HUES48 (cell line): ENCODE measurements around the gene CD2.

Experiments used
- H3K27ac ChIP-seq: one replicate; pipeline ENCODE4 v1.7.0; 2013; ENCODE audit warnings: low read depth, low read length, inconsistent platforms
- H3K27me3 ChIP-seq: 2 replicates; pipeline ENCODE4 v1.6.1; 2013; ENCODE audit warnings: mild to moderate bottlenecking, low read length; ENCODE audit not compliant: control insufficient read depth, insufficient read depth
- H3K36me3 ChIP-seq: 2 replicates; pipeline ENCODE4 v1.6.1; 2013; ENCODE audit warnings: low read length; ENCODE audit not compliant: control insufficient read depth, insufficient read depth
- H3K4me1 ChIP-seq: 2 replicates; pipeline ENCODE4 v1.6.1; 2013; ENCODE audit warnings: mild to moderate bottlenecking, low read length; ENCODE audit not compliant: control insufficient read depth, insufficient read depth
- H3K4me3 ChIP-seq: 2 replicates; pipeline ENCODE4 v1.5.1; 2013; ENCODE audit warnings: mild to moderate bottlenecking, low read depth, low read length
- H3K9ac ChIP-seq: 2 replicates; pipeline ENCODE4 v1.6.1; 2013; ENCODE audit warnings: mild to moderate bottlenecking, low read depth, low read length, moderate library complexity
- H3K9me3 ChIP-seq: 2 replicates; pipeline ENCODE4 v1.6.1; 2013; ENCODE audit warnings: low read length; ENCODE audit not compliant: control insufficient read depth, insufficient read depth

CD2 gene

DNA sequence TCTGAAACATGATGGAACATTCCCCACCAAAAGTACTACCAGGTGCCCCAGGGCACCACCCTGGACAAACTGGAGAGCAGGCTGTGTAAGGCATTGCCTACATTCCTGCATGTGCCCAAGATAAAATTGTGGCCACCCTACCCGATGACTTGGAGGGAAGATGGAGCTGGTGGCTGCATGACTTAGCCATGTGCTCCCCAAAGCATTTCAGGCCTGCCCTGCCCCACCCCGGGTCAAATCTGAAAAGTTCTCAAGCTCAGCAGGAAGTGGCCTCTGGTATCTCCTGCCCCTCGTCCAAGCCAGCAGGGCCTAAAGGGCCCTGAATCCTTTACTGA is 8.5 kb downstream of the CD2 start:
- H3K9me3 ChIP-seq: no peaks in the 10 kb centered on the region
- H3K27ac ChIP-seq: no peak overlapping the region
- H3K4me1 ChIP-seq: no peaks in the 10 kb centered on the region
- no peak overlapping the region for H3K9ac ChIP-seq
- no peaks in the 10 kb centered on the region for H3K27me3 ChIP-seq
- no peaks in the 10 kb centered on the region for H3K36me3 ChIP-seq
- H3K4me3 ChIP-seq: no peak overlapping the region

DNA sequence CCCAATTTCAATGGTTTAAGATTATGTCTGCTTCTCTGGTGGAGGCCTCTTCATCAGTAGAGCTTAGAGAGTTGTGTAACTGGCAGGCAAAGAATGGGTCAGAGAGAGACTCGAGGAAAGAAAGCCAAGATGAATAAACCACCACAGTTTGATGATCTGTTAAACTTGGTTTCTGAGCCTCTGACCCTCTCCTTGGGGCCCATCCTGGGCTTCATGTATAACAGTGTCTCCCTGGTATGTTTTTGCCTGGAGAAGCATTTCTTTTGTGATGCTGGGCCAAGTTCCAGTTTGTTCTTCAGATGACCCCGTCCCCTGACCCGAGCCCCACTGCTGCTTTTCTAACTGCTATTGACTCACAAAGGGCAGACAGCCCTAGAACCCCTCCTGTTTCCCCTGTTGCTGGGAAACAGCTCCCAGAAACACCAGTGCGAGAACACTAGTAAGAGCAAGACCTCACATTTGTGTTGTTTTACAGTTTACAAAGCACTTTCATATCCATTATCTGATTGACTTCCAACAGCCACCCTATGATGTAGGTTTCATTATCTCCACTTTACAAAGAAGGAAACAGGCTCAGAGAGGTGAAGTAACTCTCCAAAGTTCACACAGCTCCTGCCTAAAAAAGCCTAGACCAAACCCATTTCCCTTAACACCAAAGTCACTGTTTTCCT is 9.0 kb downstream of the CD2 start:
- Histone ChIP-seq H3K4me1 (no peaks in the 10 kb centered on the region), H3K27ac (no peak overlapping the region), H3K4me3 (no peak overlapping the region), H3K27me3 (no peaks in the 10 kb centered on the region), H3K36me3 (no peaks in the 10 kb centered on the region), H3K9me3 (no peaks in the 10 kb centered on the region), H3K9ac (no peak overlapping the region)

DNA sequence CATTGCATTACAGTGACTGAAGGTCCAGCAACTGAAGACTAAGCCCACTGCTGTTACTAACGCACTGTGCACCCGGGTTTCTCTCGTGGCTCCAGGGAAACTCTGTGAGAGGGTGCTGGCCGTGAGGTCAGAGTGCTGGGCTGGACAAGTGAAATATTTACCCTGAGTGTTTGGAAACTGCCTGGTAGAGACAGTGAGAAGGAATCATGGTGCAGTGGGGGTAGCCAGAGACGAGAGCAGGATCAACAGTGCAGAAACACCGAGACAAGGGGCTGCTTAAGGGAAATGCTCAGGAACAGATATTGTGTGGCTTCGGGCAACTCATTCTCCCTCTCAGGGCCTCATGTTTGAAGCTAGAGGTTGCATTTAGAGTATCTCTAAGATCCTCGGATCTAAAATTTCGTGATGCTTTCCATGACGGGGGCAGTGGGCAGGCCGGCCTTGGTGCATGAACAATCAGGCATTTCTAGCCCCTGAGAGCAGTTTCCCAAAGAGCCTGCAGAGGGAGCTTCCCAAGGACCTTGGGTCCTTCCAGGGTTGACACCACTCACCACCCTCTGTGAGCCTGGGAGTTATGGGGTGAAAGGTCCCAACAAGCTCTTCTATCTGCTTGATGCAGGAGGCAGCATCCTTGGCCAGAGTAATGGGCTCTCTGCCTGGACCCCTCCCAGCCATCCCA is 9.7 kb downstream of the CD2 start:
- Histone ChIP-seq H3K9ac (no peak overlapping the region), H3K27me3 (no peaks in the 10 kb centered on the region), H3K27ac (no peak overlapping the region), H3K36me3 (no peaks in the 10 kb centered on the region), H3K4me3 (no peak overlapping the region), H3K9me3 (no peaks in the 10 kb centered on the region), H3K4me1 (no peaks in the 10 kb centered on the region)

DNA sequence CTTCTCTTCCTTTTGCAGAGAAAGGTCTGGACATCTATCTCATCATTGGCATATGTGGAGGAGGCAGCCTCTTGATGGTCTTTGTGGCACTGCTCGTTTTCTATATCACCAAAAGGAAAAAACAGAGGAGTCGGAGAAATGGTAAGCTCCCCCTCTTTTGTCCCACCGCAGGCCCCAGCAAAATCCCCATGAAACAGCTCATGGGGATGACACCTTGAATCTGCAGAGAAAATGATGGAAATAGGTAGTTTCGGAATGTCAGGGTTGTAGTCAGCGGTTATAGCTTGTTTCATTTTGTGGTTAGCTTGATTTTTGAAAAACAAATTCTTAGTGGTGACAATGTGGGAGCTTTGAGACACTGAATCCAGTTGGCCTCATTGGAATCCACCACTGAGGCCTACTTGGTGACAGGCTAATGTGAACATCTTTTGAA is 10.3 kb downstream of the CD2 start:
- H3K4me3 ChIP-seq: no peak overlapping the region
- H3K27ac ChIP-seq: no peak overlapping the region
- H3K27me3 ChIP-seq: no peaks in the 10 kb centered on the region
- no peaks in the 10 kb centered on the region for H3K9me3 ChIP-seq
- H3K9ac ChIP-seq: no peak overlapping the region
- no peaks in the 10 kb centered on the region for H3K4me1 ChIP-seq
- no peaks in the 10 kb centered on the region for H3K36me3 ChIP-seq

DNA sequence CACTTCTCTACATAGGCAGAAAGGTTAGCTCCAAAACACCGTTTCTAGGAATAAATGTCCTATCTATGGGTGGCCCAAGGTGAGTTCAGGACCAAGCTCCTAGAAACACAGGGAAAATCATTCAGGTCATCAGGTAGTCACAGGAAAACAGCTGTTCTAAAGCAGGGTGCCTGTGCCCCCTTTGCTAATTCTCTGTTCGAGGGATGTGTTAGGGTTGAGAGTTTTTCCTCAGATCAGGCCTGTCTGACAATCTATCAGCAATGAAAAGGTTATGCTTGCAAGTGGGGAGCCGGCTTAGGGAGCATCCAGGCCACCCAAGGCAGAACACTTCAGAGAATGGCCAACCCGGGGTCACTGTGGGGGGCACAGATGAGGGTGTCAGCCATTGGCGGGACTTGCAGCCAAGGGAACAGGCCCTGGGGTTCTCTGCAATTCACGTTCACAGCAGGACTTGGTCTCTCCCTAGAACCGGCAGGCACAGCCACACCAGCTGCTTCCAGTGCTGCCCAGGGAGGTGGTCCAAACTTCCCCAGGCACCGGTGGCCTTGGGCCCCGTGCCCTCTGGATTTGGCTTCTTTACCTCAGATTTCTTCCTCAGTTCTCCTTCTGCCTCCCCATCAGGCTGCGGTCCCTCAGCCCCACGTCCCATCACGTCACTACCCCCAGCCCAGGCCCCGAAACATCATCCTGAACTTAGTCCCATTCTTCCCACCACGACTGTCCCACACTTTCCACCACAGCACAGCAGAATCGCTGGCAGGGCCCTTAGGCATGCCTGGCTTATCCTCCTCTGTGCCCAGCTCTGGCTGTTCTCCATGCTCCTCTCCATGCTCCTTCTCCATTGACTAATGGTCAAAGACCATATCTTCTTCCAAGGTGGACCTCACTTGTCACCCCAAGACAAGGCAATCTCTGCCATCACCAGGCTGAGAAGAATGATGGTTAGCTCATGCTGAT is 11.0 kb downstream of the CD2 start:
- no peaks in the 10 kb centered on the region for H3K9me3 ChIP-seq
- no peak overlapping the region for H3K27ac ChIP-seq
- H3K27me3 ChIP-seq: no peaks in the 10 kb centered on the region
- no peak overlapping the region for H3K4me3 ChIP-seq
- H3K4me1 ChIP-seq: no peaks in the 10 kb centered on the region
- H3K9ac ChIP-seq: no peak overlapping the region
- H3K36me3 ChIP-seq: no peaks in the 10 kb centered on the region

DNA sequence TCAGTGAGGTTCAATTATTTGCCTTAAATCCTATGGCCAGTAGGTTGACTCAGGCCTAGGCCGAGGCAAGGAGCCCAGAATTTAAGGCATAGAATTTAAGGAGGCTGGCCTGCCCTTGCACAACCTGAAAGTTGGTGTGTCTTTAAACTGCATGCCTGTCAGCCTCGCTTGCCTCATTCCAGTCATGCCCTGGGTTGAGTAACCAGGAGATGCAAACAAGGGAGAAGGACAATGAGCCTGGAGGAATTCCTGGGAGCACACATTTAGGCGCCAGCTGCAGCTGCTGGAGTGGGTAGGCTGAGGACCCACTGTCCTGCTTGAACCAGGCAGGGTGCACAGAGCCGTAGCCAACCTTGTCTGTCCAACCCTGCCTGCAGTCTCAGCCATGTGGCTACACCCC is 11.7 kb downstream of the CD2 start:
- Histone ChIP-seq H3K27ac (no peak overlapping the region), H3K27me3 (no peaks in the 10 kb centered on the region), H3K36me3 (no peaks in the 10 kb centered on the region), H3K4me1 (no peaks in the 10 kb centered on the region), H3K9ac (no peak overlapping the region), H3K9me3 (no peaks in the 10 kb centered on the region), H3K4me3 (no peak overlapping the region)

DNA sequence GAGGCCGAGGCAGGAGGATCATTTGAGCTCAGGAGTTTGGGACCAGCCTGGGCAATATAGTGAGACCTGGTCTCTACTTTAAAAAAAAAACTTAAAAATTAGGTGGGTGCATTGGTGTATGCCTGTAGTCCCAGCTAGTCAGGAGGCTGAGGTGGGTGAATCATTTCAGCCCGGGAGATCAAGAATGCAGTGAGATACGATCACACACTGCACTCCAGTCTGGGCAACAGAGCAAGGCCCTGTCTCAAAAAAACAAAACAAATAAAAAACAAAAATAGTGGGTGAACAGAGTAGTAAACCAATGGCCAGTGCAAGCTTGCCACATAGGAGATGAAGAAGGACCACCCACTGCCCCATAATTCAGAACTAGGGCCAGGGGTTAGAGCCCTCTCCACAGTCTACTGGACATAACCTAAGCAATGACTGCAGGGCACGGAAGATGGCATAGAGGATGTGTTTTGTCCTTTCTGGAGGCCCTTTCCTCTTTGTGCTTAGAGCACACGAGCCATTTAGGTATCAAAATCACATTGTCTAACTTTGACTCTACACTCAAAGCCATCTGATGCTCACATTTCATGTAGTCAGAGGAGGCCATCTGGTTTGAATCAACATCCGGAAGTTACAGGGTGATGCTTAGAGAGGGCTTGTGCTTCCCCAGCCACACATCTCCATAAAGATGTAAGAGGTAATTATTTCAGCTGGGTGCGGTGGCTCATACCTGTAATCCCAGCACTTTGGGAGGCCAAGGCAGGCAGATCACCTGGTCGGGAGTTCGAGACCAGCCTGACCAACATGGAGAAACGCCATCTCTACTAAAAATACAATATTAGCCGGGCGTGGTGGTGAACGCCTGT is 12.6 kb downstream of the CD2 start:
- Histone ChIP-seq H3K27me3 (no peaks in the 10 kb centered on the region), H3K36me3 (no peaks in the 10 kb centered on the region), H3K9me3 (no peaks in the 10 kb centered on the region), H3K4me3 (no peak overlapping the region), H3K4me1 (no peaks in the 10 kb centered on the region), H3K9ac (no peak overlapping the region), H3K27ac (no peak overlapping the region)

DNA sequence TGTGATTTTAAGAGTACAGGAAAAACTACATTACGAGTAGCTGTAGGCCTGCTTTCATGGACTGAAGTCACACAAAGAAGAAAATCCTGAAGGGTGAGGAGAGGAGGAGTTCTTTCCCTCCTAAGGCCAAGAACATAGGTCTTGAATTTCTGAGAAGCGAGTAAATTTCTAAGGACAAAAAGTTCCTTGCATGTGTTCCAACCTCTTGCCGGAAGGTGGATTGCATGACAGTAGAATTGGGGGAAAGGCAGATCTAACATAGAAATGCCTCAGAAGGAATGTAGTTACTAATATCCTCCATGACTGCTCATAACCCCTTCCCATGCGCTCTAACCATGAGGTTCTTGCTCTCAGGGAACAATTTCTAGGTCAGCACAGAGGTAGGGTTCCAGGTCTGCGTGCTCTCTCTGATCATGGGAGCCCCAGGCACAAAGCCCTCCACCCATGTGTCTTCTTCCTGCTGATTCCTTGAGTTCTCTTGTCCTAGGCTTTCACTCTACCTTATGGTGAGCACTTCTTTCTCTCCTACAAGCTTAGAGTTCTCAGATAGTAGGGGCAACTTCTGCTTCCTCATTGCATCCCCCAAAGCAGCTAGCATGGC is 13.7 kb downstream of the CD2 start:
- Histone ChIP-seq H3K4me3 (no peak overlapping the region), H3K27ac (no peak overlapping the region), H3K9ac (no peak overlapping the region), H3K36me3 (no peaks in the 10 kb centered on the region), H3K9me3 (no peaks in the 10 kb centered on the region), H3K27me3 (no peaks in the 10 kb centered on the region), H3K4me1 (no peaks in the 10 kb centered on the region)

DNA sequence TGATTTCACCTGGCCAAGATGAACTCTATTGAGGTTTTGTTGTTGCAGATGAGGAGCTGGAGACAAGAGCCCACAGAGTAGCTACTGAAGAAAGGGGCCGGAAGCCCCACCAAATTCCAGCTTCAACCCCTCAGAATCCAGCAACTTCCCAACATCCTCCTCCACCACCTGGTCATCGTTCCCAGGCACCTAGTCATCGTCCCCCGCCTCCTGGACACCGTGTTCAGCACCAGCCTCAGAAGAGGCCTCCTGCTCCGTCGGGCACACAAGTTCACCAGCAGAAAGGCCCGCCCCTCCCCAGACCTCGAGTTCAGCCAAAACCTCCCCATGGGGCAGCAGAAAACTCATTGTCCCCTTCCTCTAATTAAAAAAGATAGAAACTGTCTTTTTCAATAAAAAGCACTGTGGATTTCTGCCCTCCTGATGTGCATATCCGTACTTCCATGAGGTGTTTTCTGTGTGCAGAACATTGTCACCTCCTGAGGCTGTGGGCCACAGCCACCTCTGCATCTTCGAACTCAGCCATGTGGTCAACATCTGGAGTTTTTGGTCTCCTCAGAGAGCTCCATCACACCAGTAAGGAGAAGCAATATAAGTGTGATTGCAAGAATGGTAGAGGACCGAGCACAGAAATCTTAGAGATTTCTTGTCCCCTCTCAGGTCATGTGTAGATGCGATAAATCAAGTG is 14.3 kb downstream of the CD2 start:
- H3K4me3 ChIP-seq: no peak overlapping the region
- H3K27ac ChIP-seq: no peak overlapping the region
- H3K27me3 ChIP-seq: no peaks in the 10 kb centered on the region
- H3K9ac ChIP-seq: no peak overlapping the region
- H3K36me3 ChIP-seq: no peaks in the 10 kb centered on the region
- H3K9me3 ChIP-seq: no peaks in the 10 kb centered on the region
- no peaks in the 10 kb centered on the region for H3K4me1 ChIP-seq

DNA sequence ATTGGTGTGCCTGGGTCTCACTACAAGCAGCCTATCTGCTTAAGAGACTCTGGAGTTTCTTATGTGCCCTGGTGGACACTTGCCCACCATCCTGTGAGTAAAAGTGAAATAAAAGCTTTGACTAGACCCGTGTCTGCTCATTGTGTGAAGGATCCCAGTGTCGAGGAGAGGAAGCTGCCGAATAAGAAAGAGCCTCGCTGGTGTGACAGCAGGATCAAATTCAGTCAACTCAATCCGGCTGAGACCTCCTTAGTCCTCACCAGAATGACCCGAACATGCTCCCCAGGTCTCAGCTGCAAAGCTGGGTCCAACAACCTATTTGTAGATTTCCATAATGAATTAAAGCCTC is 14.8 kb downstream of the CD2 start:
- Histone ChIP-seq H3K27me3 (no peaks in the 10 kb centered on the region), H3K4me1 (no peaks in the 10 kb centered on the region), H3K9me3 (no peaks in the 10 kb centered on the region), H3K36me3 (no peaks in the 10 kb centered on the region), H3K9ac (no peak overlapping the region), H3K4me3 (no peak overlapping the region), H3K27ac (no peak overlapping the region)
